NCI-H146 treated with DMSO at 0.1 percent for 48 hours (cell line): ENCODE results near the gene FGD2.
"Not testable (repeated sequence)": the region's sequence is repeated elsewhere in the genome, so short reads cannot be mapped to it uniquely, and the experiment has no call there.

Experiments used
- DNase-seq: peaks from one replicate; lab custom pipeline; 2025; ENCODE audit not compliant: unreplicated experiment; lab: John Stamatoyannopoulos, UW

The FGD2 gene

DNA sequence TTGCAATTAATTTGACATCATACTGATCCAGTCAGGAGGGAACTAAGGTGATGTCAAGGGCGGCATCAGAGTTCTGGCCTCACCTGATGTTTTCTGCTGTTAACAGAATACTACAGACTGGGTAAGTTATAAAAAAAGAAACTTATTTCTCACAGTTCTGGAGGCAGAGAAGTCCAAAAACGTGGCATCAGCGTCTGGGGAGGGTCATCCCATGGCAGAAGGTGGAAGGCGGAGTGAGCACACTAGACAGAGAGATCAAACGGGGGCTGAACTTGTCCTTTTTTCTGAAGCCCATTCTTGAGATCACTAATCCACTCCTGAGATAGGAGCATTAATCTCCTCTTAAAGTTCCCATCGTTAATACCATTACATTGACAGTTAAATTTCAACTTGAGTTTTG is 16.2 kb upstream of the FGD2 start:
- DNase-seq: no peak

DNA sequence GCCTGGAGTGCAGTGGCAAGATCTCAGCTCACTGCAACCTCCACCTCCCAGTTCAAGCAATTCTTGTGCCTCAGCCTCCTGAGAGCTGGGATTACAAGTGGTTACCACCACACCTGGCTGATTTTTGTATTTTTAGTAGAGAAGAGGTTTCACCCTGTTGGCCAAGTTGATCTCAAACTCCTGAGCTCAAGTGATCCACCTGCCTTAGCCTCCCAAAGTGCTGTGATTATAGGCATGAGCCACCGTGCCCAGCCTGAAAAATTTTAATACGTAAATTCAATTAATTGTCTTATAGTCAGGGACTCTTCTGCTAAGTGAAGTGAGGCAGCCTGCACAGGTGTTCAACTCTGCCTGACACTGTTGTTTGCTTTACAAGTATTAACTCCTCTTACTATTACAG is 15.1 kb upstream of the FGD2 start:
- not testable (repeated sequence) for DNase-seq

GRCh38 chr6:36997811-36998722 is 7.4 kb upstream of the FGD2 start:
- DNase-seq: no peak

- DNase-seq: no peak
These were observed 6.8 kb upstream of the FGD2 start for GRCh38 chr6:36998723-36999038.

GRCh38 chr6:36999061-36999750 is 6.2 kb upstream of the FGD2 start:
- DNase-seq: no peak

DNA sequence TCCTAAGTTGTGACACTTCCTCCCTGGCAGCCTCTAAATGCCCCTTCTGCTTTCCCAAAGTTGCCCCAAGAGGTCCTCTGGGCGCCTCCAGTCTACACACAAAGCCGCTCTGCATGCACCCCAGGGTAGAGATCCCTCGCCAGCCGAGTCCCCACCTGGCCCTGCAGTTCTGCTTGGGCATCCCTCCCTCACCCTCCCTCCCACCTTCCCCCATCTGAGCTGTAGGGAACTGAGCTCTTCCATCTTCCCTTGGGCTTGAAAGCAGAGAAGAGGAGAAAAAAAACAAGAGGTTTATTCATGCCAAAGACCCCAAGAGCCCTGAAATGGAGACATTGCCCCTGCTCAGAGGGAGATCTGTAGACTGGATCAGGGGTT is 5.7 kb upstream of the FGD2 start:
- DNase-seq: no peak

- DNase-seq: no peak
These were observed 1.1 kb upstream of the FGD2 start for GRCh38 chr6:37004044-37004980.

DNA sequence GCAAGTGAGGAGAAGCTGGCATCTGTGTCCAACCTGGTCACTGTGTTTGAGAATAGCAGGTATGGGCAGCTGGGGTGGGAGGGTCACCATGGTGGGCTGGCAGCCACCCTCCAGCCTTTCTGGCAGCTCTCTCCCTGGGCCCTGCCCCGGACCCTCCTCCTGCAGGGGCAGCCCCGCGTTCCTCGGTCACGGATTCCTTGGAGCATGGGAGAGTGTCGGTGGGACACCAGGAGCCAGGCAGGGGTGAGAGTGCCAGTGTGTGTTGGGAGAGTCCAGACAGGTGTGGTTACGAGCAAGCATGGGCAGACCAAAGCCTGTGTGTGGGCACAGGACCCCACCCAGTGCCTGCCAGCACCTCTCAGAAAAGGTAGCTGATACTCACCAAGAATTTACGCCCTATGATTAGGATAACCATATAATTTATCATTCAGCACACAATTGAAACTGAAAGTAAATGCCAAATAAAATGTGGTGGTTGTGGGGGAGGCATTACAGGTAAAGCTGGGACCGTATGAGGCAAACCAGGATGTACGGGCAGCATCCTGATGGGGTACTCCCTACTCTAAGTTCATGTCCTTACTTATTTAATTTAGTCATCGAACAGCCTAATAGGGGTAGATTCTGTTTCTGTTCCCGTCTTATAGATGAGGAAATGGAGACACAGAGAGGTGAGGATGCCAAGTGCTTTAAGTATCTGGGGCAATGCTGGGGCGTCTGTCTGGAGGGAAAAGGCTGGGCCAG is 542 bp downstream of the FGD2 start:
- DNase-seq: no peak

DNA sequence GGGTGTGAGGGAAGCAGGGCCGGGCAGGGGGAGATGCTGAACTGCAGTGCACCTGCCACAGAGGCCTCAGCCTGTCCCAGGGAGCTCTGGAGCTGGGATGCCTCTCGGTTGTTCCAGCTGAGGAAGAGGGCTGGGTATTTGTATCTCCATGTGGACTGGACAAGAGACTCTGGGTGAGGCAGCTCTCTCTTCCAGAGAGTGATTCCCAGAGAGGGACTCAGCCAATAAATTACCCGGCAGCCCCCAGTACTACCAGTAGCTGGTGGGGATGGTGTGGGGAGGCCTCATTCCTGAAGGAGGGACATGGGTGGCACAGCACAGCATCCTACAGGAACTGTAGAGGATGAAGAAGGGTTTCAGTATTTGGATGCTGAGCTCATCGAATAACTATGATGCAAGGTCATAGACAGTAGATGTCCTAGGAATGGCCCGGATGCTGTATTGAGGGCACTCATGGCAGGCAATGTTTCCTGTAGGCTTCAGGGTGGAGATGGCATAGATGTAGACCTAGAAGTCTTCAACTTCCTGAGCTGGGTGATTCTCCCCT is 1.4 kb downstream of the FGD2 start:
- no peak for DNase-seq

GRCh38 chr6:37007340-37008043 is 2.0 kb downstream of the FGD2 start:
- DNase-seq: no peak

DNA sequence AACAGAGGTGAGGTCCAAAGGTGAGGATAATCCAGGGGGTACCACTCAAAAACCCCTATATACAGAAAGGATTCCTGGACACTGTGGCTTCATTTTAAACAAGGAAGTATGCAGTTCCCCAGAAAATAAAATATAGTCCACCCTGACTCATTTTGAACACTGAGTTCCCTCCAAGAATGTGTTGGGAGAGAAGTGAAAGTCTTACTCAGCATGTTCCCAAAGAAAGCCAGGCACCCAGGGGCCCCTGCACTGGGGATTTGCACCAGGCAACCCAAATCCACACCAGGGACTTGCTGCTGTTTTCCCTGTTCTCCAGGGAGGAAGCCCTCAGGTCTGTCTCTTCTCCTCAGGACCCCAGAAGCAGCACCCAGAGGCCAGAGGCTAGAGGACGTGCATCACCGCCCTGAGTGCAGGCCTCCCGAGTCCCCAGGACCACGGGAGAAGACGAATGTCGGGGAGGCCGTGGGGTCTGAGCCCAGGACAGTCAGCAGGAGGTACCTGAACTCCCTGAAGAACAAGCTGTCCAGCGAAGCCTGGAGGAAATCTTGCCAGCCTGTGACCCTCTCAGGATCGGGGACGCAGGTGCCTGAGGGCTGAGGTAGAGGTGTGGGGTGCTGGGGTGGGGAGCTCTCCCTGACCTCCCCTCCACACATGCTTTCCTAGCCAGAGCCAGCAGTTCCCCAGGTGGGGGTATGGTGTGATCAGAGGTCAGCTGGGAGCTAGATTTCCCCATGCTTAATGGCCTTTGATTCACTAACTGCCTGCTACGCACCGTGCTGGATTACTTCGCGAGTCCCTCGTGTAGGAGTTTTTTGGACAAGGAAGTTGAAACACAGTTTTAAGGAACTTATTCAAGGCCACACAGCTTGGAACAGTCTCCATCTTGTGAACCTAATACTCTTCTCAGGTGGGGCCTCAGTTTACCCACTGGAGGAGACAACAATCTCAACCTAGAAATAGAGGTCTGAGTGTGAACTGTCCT is 3.3 kb downstream of the FGD2 start:
- DNase-seq: no peak

- DNase-seq: no peak
These were observed 5.0 kb downstream of the FGD2 start for GRCh38 chr6:37010402-37010892.

GRCh38 chr6:37011656-37012378 is 6.4 kb downstream of the FGD2 start:
- DNase-seq: no peak

GRCh38 chr6:37013516-37014491 is 8.3 kb downstream of the FGD2 start:
- DNase-seq: no peak

GRCh38 chr6:37014667-37015066 is 9.2 kb downstream of the FGD2 start:
- no peak for DNase-seq

DNA sequence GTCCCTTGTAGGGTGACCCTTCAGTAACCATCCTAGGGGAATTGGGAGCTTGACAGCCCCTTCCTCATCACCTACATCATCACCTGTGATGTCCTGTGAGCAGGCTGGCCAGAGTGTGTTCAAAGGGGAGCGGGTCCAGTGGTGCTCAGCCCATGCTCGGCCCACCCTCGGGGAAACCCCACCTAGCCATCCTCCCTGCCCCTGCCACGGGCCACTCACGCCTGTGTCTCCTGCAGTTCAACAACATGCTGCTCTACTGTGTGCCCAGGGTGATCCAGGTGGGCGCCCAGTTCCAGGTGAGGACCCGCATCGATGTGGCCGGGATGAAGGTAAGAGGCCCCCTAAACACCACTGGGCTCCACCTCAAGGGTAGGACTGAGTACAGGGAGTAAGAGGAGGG is 10.1 kb downstream of the FGD2 start:
- no peak for DNase-seq

DNA sequence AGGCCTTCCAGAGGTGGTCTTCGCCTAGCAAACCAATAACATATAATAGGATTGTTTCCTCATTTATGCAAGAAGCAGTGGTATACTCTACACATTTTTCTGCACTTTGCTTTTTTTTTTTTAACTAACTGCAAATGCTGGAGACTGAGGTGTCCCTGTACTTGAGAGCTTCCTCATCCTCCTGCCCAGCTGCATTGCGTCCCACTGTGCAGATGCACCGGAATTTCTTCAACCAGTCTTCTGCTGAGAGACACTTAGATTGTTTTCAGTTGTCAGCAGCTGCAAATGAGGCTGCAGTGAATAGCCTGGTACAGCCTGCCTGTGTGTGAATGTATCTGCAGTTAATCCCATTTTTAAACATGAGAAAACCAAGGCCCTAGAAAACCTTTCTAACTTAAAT is 11.5 kb downstream of the FGD2 start:
- no peak for DNase-seq
